GM18858 (cell line): ENCODE results near the gene LSM12.

ENCODE experiments used
- ATAC-seq: cut with Tn5 transposase; IDR thresholded peaks from one replicate; pipeline ENCODE4 v1.9.1; 2021; ENCODE audit not compliant: unreplicated experiment

The LSM12 gene

GRCh38 chr17:43988301-43988700 is 78.2 kb downstream of the LSM12 start:
- ATAC-seq: no peak

GRCh38 chr17:43987131-43988021 is 79.1 kb downstream of the LSM12 start:
- no peak for ATAC-seq

- ATAC-seq: no peak
These were observed 80.1 kb downstream of the LSM12 start for GRCh38 chr17:43986225-43986981.

- no peak for ATAC-seq
These were observed 82.0 kb downstream of the LSM12 start for GRCh38 chr17:43984521-43984920.
